ENCODE data around the gene RAB11A.

- TF ChIP-seq, protein P1, sequence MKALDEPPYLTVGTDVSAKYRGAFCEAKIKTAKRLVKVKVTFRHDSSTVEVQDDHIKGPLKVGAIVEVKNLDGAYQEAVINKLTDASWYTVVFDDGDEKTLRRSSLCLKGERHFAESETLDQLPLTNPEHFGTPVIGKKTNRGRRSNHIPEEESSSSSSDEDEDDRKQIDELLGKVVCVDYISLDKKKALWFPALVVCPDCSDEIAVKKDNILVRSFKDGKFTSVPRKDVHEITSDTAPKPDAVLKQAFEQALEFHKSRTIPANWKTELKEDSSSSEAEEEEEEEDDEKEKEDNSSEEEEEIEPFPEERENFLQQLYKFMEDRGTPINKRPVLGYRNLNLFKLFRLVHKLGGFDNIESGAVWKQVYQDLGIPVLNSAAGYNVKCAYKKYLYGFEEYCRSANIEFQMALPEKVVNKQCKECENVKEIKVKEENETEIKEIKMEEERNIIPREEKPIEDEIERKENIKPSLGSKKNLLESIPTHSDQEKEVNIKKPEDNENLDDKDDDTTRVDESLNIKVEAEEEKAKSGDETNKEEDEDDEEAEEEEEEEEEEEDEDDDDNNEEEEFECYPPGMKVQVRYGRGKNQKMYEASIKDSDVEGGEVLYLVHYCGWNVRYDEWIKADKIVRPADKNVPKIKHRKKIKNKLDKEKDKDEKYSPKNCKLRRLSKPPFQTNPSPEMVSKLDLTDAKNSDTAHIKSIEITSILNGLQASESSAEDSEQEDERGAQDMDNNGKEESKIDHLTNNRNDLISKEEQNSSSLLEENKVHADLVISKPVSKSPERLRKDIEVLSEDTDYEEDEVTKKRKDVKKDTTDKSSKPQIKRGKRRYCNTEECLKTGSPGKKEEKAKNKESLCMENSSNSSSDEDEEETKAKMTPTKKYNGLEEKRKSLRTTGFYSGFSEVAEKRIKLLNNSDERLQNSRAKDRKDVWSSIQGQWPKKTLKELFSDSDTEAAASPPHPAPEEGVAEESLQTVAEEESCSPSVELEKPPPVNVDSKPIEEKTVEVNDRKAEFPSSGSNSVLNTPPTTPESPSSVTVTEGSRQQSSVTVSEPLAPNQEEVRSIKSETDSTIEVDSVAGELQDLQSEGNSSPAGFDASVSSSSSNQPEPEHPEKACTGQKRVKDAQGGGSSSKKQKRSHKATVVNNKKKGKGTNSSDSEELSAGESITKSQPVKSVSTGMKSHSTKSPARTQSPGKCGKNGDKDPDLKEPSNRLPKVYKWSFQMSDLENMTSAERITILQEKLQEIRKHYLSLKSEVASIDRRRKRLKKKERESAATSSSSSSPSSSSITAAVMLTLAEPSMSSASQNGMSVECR (CRISPR knock-in tag; IDR thresholded peaks at IDR 0.05; ENCODE audit: borderline replicate concordance), result no peak
- TF ChIP-seq FOXP4 (CRISPR knock-in tag; IDR thresholded peaks at IDR 0.05) (peak; percentile 20; the same call in 1 of the 2 replicates), CTCF (IDR thresholded peaks at IDR 0.05) (no peak), ZNF423 (CRISPR knock-in tag; IDR thresholded peaks at IDR 0.05) (peak; percentile 32; the same call in 1 of the 2 replicates), MAX (CRISPR knock-in tag; IDR thresholded peaks at IDR 0.05) (no peak), GRHL2 (CRISPR knock-in tag; IDR thresholded peaks at IDR 0.05; ENCODE audit: insufficient replicate concordance, severe bottlenecking) (no peak)
These were observed 36.5 kb upstream of the RAB11A start for GRCh38 chr15:65832549-65833364.

Data from WTC11 (cell line).